HG03432 (cell line): Measurements from ENCODE around the gene GPC2.
"Not testable (repeated sequence)": the region's sequence is repeated elsewhere in the genome, so short reads cannot be mapped to it uniquely, and the experiment has no call there.

Experiments used
- ATAC-seq: cut with Tn5 transposase; IDR thresholded peaks from one replicate; pipeline ENCODE4 v1.9.1; 2021; ENCODE audit warnings: mild to moderate bottlenecking, moderate library complexity; ENCODE audit not compliant: unreplicated experiment

The GPC2 gene

DNA sequence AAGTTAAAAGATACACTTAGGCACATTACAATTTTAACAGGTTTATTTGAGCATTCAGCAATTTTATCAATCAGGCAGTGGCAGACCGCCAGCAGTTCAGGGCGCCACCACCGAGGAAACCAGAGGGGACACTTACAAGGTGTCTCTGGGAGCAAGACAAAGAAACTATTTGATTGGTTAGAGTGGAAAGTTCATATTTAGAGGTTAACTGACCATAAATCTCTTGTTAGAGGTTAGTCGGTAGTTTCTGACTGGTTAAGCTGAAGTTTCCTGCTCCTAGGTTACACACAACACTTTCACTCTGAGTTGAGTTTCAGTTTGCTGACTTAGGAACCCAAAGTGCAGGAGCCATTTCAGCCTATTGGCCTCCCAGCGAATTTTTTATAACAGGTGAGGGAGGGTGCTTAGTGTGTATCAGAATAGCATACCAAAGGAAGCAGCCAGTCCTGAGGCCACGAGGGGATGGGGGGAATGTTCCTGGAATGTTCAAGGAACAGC is 31.8 kb upstream of the GPC2 start:
- ATAC-seq, result peak; percentile 66

DNA sequence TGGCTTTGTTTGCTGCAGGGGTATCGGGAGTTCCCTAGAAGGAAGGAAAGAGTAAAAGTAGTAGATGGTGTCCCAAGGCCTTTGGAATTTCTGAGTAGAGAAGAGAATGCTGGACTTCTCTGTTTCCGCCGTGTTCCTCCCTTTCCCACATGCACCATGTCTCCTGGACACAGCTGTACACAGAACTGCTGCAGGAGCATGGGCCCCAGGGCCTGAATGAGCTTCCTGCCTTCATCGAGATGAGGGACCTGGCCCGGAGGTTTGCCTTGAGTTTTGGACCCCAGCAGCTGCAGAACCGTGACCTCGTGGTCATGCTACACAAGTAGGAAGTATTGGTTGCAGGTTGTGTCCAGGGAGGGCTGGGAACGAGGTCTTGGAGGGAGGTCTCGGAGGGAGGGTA is 27.3 kb upstream of the GPC2 start:
- ATAC-seq, result no peak

DNA sequence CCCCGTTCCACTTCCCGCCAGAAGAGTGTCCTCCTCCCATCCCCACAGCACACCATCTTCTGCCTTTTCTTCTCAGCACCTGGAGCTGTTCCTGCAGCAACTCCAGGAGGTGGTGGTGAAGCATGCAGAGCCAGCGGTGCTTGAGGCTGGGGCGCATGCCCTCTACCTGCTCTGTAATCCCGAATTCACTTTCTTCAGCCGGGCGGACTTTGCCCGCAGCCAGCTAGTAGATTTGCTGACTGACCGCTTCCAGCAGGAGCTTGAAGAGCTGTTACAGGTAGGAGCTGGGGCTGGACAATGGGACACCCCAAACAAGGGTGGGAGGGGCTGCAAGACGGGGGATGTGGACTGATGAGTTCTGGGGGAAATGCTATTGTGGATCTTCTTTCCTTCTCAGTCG is 23.5 kb upstream of the GPC2 start:
- ATAC-seq, result no peak

DNA sequence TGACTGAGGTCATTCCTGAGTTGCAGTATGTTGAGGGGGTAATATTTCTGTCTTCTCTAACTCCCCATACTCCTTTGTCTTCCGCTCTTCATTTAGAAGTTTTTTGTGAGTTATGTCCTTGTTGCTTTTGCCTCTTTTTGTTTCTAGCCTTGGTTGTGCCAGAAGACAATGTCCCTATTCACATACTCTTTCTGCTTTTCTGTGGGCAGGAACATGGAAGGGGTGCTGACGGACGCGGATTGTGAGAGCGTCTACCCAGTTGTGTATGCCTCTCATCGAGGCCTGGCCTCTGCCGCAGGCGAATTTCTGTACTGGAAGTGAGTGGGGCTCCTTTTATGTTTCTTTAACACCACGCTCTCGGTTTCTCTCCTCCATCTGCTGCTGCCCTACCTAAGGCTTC is 21.1 kb upstream of the GPC2 start:
- ATAC-seq, result no peak

DNA sequence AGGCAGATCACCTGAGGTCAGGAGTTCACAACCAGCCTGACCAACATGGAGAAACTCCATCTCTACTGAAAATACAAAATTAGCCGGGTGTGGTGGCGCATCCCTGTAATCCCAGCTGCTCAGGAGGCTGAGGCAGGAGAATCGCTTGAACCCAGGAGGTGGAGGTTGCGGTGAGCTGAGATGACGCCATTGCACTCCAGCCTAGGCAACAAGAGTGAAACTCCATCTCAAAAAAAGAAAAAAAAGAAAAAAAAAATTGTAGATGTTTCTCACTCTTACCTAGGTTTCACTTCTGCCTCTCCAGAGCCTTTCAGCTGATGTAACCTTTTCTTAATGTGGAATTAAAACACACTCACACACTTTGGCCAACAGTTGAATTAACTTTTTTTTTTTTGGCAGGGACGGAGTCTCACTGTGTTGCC is 18.7 kb upstream of the GPC2 start:
- peak; percentile 51 for ATAC-seq

DNA sequence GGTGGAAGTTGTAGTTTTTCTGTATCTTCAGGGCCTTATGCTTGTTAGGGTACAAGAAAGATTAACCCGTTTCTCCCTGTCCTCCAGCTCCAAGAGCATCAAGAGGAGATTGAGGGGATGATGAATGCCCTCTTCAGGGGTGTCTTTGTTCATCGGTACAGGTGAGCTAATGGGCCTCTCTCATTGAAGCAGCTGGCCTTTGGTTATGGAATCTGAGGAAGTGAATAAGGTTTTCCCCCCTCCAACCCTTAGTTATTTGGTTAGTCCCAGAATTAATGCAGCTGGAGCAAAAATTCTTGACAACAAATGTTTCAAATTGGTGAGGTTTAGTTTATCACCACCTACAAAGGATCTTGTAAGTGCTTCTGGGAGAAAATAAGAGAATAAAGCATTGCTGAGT is 18.0 kb upstream of the GPC2 start:
- ATAC-seq, result no peak

DNA sequence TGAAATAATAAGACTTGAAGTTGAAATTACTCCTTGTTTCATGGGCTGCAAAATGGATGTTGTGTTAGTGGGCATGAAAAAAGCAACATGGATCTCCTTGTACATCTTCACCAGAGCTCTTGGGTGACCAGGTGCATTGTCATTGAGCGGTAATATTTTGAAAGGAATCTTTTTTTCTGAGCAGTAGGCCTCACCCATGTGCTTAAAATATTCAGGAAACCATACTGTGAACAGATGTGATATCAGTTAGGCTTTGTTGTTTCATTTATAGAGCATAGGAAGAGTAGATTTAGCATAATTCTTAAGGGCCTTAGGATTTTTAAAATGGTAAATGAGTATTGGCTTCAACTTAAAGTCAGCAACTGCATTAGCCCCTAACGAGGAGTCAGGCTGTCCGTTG is 15.8 kb upstream of the GPC2 start:
- ATAC-seq, result no peak

DNA sequence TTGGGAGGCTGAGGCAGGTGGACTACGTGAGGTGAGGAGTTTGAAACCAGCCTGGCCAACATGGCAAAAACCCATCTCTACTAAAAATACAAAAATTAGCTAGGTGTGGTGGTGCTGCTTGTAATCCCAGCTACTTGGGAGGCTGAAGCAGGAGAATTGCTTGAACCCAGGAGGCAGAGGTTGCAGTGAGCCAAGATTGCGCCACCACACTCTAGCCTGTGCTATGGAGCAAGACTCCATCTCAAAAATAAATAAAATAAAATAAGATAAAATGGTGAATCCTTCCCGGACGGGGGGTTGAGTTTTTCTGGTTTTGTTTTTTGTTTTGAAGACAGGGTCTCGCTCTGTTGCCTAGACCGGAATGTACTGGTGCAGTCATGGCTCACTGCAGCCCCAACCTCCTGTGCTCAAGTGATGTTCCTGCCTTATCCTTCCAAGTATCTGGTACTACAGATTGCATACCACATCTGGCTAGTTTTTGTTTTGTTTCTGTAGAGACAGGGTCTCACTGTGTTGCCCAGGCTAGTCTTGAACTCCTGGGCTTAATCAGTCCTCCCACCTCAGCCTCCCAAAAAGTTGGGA is 15.2 kb upstream of the GPC2 start:
- ATAC-seq, result not testable (repeated sequence)

DNA sequence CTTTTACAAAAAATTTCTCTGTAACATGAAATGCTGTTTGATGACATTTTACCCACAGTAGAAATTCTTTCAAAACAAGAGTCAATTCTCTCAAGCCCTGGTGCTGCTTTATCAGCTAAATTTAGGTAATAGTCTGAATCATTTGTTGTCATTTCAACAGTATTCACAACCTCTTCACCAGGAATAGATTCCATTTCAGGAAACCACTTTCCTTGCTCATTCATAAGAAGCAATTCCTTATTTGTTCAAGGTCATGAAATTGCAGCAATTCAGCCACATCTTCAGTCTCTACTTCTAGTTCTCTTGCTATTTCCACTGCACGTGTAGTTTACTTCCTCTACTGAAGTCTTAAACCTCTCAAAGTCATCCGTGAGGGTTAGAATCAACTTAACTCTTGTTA is 14.6 kb upstream of the GPC2 start:
- no peak for ATAC-seq

DNA sequence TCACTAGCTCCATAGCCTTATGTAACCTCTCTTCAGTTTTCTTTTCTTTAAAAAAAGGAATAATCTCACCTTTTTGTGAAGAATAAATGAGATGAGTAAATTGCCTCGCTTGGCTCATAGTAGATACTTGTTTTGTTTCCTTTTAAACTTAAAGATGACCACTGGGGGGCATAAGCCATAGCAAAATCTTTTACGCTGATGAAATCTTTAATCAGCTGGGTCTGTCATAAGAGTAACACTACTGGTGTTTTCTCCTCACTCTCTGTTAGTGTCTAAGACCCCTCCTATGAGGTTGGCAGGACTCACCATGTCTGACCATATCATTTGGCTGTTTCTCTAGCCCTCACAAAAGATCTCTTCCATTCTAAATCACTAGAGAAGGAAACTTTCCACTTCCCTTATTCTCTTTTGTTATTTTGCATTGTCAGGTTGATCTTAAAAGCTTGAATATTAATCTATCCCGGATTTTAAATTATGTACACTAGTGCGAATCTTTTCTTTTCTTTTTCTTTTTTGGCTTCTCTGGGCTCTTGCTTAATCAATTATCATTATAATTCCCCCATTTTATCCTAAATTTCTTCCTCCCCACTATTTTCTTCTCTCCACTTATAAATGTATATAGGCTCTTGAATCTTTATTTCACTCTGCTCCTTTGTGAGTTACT is 13.0 kb upstream of the GPC2 start:
- ATAC-seq, result no peak

DNA sequence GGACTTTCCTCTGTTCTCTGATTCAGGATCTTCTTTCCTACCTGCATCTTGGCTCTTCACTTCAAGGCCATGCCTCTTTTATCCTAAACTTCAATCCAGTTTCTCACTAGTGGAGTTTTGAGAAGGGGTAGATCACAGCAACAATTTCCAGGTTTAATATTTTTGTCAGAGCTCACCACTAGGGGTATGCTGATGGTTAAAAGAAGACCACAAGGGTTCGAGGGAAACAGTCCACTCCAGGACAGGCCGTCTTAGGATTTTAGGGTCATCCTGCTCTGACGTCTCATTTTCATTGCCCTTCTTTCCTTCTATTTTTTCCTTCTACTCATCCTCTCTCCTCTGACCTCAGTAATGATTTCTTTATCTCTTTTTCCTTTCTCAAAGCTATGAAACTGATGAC is 11.9 kb upstream of the GPC2 start:
- ATAC-seq, result no peak

DNA sequence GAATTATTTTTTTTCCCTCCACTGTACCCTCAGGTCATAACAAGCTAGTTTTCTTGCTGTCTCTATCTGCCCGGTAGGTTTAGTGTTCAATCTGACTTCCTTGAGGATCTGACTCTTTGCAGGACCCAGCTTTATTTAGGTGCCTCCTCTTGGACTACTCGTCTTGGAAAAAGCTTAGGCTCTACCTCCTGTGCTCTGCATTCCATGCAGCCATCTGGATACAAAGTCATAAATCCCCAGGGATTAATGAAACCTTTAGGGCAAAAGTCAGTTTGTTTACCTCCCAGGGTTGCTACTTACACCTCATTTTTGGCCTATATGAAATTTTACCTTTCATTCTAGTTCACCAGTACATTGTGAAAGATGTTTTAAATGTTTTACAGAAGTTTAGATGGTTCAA is 8.5 kb upstream of the GPC2 start:
- ATAC-seq, result no peak

DNA sequence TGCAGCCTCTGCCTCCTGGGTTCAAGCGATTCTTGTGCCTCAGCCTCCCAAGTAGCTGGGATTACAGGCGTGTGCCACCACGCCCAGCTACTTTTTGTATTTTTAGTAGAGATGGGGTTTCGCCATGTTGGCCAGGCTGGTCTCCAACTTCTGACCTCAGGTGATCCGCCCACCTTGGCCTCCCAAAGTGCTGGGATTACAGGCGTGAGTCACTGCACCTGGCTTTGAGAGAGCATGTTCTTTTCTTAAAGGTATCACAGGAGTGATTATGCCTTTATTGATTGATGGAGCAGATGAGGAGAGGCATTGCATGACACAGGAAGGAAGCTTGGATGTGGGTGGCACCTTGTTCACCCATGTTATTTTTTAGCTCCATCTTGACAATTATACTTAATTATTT is 5.9 kb upstream of the GPC2 start:
- not testable (repeated sequence) for ATAC-seq

DNA sequence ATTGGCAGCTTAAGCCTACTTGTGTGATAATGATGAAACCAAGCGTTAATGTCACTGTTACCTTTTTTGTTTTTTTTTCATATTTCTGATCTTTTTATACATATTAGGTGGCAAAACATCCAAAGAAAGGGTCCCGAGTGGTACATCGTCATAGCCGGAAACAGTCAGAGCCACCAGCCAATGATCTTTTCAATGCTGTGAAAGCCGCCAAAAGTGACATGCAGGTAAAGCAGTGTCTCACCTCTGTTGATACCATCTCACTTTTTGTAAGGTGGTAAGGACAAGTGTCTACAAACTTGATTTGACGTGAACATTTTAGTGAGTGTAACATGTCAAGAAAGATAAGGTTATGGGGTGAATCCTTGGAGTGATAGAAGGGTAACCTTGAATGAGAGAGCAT is 5.4 kb upstream of the GPC2 start:
- ATAC-seq, result not testable (repeated sequence)

DNA sequence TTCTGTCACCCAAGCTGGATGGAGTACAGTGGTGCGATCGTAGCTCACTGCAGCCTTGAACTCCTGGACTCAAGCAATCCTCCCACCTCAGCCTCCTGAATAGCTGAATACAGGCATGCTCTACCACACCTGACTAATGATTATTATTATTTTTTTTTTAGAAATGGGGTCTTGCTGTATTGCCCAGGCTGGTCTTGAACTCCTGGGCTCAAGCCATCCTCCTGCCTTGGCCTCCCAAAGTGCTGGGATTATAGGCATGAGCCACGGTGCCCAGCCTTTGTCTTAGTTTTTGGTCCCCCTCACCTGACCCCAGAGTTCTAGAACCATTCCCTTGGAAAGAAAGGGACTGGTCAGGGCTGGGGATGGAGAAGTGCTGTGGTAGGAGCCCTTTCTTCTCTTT is 2.9 kb upstream of the GPC2 start:
- ATAC-seq, result not testable (repeated sequence)

DNA sequence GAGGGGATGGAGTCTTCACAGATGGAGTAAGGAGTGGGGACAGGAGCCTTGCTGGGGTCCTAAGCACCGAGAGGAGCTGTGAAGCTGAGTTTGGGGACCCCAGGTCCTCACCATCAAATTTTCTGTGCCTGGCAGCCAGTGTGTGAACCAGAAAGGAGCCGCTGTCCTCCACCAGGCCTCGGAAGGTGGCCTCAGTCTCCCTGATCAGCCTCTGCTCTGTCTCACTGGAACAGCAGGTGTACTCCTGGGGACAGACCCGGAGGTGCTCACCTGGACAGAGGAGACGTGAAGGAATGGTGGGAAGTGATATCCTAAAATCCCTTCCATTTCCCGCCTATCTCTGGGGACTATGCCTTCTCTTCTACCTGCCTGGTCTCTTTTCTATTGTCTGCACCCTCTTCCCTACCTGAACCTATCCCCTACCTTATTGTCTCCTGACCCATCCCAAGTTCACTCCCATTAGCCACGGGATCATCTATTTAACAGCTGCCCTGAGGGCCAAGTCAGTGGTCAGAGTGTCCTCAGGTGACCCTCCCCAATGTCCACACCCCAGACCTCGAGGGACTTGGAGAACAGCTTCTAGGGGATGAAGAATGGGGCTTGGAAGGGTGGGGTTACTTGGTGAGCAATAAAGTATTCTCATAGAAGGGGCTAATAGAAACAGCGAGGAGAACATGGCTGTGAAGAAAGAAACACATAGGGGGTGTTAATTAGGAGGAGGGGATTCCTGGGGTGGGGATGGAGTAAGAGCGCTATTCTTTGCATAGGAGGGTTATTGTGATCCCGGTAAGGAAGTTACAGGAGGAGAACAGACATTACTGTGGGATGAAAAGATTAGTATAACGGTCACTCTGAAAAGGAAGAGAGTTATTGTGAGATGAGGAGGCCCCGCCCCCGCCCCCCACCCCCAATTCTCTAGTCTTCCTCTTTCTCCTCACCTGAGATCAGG is 811 bp downstream of the GPC2 start:
- no peak for ATAC-seq

DNA sequence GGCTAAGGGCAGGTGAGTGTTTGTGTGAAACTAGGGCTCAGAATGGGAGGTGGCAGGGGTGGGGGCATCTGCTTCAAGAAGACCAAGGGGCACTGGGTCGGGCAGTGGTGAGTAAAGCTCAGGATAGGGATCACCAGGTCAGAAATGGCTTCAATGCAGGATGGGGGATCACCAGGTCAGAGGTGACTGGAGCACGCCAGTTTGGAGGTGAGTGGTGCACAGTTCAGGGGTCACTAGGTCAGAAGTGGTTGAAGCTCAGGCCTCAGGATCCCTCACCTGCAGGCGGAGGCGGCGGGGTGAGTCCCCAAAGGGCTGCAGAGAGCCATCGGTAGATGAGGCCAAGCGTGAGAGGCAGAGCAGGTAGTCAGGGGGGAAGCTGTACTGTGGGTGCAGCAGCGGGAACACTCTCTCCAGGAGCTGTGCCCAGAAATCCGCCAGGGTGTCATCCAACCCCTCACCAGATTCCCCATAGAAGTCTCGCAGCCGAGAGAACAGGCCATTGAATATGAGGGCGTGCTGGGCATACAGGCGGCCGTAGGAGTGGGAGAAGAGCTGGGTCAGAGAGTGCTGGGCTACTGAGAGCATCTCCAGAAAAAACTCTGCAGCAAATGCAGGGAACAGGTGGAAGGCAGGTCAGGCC is 1.8 kb downstream of the GPC2 start:
- ATAC-seq, result no peak

DNA sequence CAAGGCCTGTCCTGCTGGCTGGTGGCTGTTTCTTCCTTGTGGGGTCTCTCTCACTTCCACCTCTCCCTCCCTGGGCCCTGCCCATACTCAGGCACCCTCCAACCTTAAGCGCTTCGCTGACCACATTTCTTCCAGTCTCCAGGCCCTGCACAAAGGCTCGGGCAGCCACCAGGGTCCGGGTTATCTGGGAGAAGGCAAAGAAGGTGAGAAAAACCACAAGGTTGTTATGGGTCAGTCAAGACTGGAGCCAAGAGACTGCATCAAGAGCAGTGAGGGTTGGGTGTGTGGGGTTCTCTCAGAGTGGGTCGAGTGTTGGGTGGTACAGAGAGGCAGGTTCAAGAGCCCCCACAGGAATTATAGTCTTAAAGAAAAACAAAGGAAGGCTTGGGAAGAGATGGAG is 2.6 kb downstream of the GPC2 start:
- ATAC-seq, result no peak

DNA sequence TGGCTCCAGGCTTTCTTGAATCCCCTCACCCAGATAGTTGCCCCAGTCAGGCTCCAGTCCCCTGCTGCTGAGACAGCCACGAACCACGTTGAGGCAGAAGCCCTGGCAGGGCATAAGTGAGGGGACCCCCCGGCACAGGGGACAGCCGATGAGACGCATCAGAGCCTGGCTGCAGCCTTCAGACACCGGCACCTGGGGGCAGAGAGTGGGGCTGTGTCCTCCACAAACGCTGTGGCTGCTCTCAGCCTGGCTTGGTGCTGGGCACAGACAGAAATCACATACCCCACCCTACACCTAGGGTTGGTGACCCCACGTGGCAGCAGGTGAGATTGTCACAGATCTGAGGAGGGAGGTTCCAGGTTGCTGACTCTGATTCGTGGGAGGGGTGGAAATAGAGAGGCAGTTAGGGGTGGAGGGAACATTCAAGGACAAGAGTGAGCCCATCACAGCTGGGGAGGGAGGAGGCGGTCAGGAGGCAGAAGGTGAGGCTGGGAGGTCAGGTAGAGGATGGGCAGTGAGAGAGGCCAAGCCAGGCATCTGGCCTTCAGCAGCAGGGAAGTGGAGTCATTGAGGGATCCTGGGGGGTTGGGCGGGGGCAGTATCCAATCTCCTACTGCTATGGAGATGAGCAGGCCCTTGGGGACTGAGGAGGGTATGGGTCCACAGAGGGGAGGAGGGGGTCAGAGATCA is 3.2 kb downstream of the GPC2 start:
- ATAC-seq, result no peak

DNA sequence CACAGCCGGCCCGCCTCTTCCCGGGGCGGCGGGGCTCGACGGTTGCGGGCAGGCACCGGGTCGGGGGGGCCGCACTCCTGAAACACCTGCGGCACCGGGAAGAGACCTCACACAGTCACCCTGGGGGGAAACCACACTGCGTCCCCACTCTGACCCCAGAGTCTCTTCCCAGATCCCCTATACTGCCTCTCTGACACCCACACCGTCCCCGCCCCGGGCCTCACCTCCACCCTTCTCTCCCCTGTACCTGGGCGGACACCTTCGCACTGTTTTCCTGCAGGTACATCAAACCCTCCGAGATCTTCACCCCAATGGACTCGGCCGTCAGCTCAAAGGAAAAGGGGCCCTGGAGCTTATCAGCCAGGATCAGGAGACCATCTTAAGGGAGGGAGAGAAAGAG is 5.3 kb downstream of the GPC2 start:
- ATAC-seq, result no peak
